Stimulated activated CD8-positive, alpha-beta memory T cell treated with anti-CD3 and anti-CD28 coated beads, Interleukin-2, amount 100 ng/mL, for 48 hours (primary cell): ENCODE data around the gene WSCD2.

Experiments used
- DNase-seq, 2 donors: peaks; one replicate each; pipeline ENCODE4 v3.0.0-alpha.2; 2020; ENCODE audit warnings: low read depth in 2 of 2

Gene WSCD2

DNA sequence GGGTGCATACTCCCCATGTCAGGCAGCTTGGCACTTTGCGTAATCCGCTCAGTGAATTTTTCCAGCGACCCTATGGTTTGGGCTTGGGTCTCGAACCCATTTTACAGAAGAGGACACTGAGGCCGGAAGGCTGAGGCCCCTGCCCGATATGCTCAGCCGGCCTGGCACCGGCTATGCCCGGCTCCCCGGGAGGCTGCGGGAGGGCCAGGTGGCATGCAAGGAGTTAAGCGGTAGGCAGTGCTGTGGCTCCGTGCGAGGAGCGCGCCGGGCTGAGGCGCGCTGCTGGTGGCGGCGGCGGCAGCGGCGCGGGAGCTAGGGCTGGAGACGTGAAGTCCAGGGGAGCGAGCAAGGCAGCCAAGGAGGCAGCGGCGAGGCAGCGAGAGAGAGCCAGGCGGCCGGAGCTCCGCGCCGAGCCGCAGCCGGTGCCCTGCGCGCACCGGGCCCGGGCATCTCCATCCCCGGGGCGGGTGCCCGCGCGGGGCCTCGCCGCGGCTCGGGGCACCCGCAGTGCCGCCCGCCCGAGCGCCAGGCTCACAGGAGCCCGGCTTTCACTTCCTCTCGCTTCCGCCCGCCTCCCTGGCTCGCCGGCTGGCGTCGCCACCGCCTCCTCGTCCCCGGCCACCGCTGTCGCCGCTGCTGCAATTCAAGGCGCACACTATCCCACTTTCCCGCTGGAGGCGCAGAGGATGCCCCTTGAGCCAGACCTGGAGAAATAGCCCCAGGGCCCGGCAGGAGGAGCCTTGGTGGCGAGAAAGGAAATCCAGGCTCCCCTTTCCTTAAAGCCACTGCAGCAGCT is at the start of gene WSCD2:
WSCD2 (plus strand) TSS at position 272 of the 796 bp plus-strand sequence. CDS start 66,545 bp downstream, outside the sequence.
- no peak for DNase-seq

DNA sequence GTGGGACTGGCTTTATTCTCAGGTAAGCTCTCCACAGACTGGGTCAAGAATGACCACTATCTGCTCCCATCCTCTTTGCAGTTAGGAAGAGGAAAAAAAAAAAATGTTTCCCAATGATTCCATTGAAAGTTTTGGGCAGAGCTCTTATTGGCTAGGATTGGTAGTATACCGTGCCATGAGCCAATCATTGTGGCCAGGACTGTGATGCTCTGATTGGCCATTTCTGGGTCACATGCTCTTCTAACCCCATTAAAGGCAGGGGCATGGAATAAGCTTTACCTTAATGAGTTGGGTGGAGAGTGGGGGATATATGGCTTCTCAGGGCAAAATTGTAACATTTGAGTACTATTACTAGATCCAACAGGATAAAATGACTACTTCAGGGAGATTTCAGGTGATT is 49.4 kb upstream of the WSCD2 start:
- no peak for DNase-seq

DNA sequence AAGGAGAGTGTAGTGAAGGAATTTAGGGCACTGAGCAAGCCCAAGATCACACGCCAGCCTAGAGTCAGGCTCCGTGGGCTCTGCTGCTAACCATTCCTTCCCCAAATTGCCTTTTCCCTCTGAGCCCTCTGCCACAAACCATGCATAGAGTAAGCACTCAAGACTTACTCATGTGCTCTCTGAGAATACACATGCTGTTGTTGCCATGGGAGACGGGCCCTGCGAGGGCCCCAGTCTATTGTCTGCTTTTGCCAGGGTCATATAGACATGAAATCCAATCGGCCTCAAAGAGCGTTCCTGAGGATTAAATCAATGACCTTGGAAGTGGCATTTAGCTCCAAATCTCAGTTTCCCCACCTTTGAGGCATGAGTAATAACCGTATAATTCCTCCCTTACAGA is 48.7 kb upstream of the WSCD2 start:
- no peak for DNase-seq

DNA sequence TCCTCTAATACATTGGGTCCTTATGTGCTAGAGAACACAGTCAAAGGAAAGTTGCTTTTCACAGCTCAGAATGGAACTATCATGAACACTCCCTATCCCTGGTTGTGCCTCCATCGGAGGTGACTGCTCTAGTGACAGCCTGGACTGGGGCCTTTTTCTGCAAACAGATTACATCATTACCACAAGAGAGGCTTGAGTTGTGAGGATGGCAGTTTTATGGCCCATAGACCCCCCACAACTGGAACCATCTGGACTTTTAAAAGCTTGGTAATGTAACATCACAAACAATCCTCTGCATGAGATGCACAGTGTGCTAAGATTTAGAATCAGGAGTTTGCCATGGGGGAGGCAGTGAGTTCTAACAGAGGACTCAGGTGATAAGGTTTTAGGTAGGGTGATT is 46.6 kb upstream of the WSCD2 start:
- DNase-seq = no peak

DNA sequence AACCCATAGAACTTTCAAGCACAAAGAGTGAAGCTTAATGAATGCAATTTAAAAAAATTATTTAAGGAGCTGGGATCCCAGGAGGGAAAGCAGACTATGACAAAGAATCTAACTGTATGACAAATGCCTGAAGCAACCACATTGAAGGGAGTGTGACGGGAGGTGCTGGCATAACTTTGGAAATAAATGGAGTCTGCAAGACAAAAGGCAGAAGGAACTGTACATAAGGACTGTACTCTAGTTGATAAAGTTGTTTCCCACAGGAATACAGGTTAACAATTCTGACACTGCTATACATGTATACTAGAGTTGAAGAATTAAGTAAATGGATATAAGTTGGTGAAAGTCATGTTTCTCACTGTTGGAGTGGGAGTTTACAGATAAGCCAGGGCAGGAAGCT is 41.2 kb upstream of the WSCD2 start:
- no peak for DNase-seq

DNA sequence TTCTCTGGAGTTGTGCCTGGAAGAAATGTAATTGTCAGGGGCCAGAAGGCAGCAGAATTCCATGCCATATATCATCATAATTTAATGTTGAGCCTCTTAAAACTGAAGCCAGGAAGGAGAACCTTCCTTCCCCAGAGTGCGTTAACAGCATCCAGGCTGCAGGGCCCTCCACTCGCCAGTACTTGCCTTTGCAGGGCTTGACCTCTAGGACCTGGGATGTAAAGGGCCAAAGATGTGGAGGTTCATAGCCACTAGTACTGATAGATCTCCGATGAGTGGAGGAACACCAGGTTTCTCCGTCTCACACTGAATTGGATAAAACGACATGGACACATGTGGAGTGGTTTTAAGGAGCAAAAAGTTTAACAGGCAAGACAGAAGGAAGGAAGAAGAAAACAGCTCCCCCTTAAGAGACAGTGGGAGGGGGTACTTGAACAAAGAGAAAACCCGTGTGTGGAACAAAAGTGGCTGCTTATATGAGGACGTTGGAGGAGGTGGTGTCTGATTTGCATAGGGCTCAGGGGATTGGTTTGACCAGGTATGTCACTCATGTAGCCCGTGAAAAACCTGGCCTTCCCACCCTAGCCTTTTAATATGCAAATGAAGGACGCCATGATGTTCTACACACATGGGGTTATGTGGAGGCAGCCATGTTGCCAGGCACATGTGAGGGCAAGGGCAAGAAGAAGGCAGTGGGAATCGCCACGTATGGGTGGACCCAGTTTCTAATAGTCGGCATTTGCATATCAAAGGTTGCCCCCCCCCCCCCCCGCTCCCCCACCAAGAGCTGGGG is 38.8 kb upstream of the WSCD2 start:
- no peak for DNase-seq

DNA sequence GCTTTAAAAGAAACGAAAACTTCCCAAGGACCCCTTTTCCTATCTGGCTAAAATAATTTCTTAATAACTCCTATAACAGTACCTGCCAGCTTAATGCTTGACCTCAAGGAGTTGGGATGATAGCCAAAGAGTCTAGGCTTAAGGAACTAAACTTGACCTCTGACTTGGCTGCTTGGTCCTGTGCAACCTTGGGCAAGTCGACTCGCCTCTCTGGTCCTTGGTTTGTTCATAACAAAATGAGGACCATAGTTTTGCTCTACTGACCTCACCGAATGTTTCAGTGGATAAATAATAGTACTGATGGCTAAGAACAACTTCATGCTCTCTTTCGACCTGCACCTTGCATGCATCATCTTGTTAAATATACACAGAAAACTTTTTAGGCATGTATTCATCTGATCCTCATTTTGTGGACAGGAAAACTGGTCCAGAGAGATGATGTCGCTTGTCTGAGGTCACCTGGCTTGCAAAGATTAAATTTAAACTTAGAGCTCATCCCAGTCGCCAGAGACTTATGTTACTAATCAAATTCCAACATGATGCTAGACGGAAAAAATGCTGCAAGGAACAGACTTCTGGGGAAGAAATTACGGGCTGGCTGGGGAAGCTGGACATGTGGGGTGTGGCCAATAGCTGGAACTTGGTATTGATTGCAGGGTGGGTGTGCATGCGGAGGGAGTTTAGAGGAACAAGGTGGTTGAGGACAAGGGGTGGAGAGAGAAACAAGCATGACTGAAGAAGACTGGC is 38.0 kb upstream of the WSCD2 start:
- DNase-seq = no peak

DNA sequence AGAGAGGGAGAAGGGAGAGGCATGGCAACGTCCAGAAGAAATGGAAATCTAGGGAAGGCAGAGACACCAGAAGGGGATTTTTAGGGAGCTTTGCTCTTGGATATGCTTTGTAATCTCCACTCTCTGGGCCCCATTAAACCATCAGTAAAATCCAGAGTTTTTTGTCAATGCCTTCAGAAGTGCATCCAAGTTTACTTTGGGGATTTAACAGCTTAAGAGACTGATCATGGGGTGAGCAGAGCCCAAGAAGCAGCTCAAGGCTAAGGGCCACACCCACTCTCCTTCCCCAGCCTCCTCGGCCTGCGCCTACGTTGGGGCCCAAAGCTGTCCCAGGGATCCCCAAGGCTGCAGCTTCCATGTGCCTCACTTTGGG is 37.4 kb upstream of the WSCD2 start:
- no peak for DNase-seq

DNA sequence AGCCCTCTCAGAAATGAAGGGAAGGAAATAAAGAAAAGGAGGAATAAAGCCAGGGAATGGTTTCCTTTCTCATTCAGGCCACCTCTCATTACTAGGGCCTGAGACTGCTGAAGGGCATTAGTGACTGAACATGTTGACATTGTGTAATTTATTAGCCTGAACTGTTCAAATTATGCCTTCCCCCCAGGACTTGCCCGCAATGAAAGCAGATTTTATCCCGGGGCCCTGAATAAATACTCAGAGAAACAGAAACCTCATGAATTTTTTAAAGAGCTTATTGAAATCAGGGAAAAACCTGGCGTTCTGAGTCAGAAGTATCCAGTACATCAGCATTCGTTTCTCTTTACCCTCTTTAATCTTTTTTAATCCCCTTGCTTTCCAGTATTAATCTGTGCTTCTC is 35.9 kb upstream of the WSCD2 start:
- DNase-seq = no peak

DNA sequence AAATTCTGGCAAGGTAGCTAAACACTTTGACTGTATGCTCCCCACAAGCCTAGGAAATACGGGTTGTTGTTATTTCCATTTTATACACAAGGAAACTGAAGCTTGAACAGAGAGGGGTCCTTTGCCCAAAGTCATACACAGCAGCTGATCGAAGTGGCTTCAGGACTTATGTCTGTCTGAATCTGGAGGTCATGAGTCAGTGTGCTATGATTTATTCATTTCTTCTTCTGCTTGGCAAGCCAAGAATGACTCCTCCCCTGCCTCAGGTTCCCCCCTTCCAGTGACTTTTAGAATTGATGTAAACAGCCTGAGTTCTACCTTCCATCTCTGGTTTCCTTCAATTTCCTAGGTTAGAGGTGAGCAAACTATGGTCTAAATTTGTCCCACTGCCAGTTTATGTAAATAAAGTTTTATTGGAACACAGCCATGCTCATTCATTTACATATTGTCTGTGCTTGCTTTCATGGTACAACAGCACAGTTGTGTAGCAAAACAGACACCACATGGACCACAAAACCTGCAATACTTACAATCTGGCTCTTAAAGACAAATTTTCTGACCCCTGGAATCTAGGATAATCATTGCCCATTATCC is 34.9 kb upstream of the WSCD2 start:
- DNase-seq = no peak

DNA sequence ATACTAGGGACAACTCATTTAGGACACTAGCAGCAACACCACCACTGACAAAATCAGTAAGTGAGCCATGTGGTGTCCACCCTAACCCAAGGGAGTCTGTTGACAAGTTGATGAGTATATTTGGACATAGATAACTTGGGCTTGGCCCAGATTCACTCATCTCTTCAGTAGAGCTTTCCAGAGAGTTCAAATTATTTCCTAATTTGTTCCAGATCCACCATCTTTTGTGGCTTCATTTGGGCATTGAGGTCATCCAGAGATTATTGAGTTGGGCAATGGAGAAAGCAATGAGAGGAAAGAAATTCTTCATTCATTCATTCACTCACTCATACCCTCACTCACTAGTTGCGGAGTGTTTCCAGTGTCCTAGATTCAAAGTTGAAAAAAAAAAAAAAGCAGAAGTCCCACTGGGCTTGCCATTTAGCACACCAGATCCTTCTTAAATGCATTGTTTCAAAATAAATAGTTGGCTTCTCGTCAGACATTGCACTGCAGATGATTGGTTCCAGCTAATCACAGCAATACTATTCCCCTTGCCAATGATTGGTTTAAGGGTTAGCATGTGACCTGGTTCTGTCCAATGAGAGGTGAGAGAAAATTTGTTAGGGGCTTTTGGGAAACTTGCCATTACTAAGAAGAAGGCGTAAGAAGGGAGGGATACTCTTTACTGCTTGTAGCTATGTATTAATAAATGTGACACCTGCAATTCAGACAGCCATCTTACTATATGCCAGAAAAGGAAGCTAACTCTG is 31.8 kb upstream of the WSCD2 start:
- DNase-seq = no peak

DNA sequence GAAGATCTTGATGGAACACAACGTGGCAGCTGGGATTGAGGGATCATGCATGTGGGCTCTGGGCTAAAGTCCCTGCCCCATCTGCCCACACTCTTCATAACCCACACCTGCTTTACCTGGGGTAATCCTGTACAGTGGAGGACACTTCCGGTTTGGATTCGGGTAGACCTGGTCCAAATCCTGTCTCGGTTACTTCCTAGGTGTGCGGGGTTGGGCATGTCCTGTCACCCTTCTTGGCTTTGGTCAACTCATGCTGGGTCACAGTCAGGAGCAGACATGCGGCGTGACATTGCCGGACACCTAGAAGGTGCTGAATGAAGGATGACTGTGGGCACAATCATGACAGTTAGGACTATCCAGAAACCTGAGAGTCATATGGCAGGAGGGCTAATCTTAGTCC is 30.7 kb upstream of the WSCD2 start:
- DNase-seq = no peak

DNA sequence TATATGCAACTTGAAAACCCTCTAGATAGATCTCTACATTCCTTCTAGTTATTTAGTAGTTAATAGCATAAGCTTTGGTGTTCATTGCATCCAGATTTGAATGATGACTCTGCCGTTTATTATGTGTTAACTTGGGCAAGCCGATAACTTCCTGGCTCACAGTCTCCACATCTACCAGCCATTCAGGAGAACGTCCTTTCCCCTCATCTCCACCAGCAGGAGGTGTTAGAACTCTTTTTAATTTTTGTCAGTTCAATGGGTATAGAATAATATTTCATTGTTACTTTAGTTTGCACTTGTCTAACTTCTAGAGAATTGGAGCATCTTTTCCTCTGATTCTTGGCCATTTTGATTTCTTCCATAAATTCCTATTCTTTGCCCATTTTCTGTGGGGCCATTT is 30.0 kb upstream of the WSCD2 start:
- no peak for DNase-seq

DNA sequence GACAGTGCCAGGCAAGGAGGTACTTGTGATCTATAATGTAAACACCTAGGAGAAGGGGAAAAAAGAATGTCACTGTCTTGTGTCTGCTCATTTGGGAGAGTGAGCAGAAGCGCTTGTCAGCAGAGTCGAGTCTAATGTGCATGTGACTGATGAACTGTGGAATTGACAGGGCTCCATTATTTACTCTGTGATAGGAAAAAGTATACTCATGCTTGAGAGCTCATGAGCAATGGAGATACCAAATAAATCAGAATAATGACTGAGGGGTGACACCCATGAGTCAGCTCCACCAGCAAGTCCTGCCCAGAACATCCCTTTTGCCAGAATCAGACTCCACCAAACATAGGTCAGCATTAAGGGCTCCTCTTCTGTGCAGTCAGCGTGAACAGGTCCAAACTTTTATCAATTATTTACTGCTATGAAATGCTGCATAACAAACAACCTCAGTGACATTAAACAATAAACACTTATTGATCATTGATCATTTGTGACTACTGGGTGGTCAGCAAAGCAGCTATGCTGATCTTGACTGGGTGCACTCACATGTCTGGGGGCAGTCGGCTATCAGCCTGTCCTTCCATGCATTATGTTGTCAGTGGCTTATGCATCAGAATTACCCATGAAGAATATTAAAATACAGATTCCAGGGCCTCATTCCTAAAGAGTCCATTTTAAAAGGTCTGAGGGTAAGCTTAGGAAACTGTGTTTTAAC is 29.2 kb upstream of the WSCD2 start:
- DNase-seq = no peak

DNA sequence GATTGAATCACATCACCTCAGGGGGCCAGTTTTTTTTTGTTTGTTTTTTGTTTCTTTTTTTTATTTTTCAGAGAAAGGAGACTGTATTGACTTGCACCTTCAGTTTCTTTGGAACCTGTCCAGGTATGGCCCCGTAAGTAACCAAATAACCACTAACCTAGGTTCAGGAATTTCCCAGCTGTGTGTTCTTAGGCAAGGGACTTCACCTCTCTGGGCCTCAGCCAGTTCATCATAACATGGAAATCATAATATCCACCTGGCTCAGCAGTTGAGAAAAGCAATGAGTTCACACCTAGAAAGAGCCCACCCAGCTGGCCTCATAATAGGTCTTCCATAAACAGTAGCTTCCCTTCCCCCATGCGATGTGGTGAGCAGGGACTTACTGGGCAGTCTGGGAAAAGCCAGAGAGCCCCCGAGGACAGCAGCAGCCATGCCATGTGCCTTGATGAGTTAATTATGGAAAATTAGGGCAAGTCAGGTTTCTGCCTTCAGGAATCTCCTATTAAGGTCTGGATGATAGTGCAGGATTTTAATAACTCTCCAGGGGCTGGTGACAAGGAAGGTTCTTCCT is 27.4 kb upstream of the WSCD2 start:
- DNase-seq = no peak

DNA sequence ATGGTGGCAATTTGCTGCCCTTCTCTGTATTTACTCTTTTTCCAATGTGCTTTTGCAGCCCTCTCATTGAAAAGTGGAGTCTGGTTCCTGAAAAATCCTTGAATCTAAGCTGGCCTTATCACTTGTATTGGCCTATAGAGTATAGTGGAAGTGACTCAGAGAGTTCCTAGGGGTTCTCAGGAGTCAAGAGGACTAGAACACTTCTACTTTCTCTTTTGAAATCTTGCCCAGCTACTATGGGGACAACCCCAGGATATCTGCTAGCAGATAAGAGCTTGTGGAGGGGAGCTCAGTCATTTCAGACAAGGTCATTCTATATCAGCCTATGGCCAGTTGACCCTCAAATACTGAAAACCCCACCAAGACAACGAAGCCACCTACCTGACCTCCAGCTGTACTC is 26.7 kb upstream of the WSCD2 start:
- no peak for DNase-seq

DNA sequence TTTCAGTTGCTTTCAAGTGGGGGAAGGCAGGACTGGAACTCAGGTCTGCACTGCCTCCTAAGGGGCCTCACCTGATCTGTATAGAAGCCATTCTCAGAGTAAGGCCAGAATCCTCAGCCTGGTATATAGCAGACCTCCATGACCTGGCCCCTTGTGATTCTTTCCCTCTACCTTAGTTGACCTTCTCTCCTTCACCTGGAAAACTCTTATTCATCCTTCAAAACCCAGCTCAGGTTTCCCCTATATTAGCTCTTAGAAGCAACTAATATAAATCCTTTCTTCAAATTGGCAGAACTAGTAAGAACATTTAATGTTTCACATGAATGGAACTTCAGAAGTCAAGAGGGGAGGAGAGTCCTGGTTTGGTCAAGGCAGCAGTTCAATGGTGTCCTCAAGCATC is 26.0 kb upstream of the WSCD2 start:
- no peak for DNase-seq

DNA sequence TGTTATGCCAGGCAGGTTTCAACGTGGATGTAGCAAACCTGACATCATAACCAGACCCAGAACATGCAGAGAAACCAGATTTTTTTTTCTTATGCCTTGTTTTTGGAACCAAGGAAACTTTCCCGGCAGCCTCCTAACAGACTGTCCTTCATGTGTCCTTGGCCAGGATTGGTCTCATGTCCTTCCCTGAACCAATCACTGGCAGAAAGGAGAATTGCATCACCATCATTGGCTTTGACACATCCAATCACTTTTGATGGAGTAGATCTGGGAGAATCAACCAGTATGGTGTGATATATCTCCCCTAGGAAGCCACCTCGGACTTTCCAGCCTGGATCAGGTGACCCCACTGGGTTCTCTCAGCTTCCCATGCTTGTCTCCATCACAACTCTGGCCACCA is 25.6 kb upstream of the WSCD2 start:
- DNase-seq = no peak

DNA sequence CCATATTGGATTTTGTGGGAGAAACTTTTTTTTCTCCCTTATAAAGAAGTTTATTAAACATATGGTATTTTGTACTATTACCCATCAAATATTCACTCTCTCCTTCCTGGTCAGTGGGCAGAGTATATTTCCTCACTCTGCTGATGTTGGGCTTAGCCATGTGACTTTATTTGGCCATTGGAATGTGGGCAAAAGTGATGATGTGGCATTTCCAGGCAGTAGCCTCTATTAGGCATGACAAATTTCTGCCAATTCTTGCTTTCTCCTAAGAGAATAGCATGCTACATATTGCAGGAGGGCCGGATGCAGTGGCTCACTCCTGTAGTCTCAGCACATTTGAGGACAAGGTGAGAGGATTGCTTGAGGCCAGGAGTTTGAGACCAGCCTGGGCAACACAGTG is 24.4 kb upstream of the WSCD2 start:
- DNase-seq = no peak

DNA sequence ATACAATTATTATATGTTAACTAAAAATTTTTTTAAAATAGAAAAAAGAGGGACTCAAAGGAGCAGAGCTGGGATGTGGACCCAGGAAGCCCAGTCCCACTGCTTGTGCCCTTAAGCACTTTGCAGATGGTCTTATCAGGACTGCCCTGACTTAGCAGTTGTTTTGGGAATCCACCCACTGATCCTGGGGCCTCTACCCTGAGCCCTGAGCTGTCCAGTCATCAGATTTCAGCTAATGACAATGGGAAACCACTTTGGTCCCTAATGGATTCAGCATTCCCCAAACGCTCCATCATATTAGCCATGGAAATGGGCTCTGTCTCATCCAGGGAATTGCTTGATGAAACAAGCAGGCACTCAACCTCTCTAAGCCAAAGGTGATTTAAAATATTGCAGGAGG is 22.5 kb upstream of the WSCD2 start:
- DNase-seq = no peak

DNA sequence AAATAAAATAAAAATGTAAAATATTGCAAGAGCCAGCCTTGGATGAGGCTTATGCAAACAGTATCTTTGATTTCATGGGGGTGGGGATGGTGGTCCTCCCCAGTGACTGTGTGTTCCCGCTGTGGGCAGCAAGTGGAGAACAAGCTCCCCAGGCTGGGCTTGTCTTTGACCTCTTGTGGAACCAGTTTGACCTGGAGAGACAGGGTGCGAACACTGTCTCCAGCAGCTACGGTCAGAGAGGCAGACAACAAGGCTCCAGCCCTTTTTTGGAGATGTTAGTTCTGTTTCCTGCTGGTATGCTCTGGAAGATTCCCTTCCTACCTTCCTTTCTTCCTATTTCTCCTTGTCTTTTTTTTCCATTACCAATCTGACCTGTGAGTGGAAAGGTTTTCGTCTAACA is 21.8 kb upstream of the WSCD2 start:
- no peak for DNase-seq
